Rectal smooth muscle tissue (tissue), 1 donor: ENCODE data around the gene P3H3.

Experiments used
- H3K27ac ChIP-seq: one replicate; pipeline ENCODE4 v1.7.0; 2013; ENCODE audit warnings: low read depth, low read length, inconsistent platforms
- H3K27me3 ChIP-seq: one replicate; pipeline ENCODE4 v1.7.0; 2013; ENCODE audit warnings: low read length; ENCODE audit not compliant: control insufficient read depth, insufficient read depth
- H3K36me3 ChIP-seq: one replicate; pipeline ENCODE4 v1.7.0; 2013; ENCODE audit warnings: low read length; ENCODE audit not compliant: control insufficient read depth, insufficient read depth
- H3K4me1 ChIP-seq: one replicate; pipeline ENCODE4 v1.7.0; 2013; ENCODE audit warnings: low read length; ENCODE audit not compliant: control insufficient read depth, insufficient read depth
- H3K4me3 ChIP-seq: one replicate; pipeline ENCODE4 v1.7.0; 2013; ENCODE audit warnings: low read length
- H3K9ac ChIP-seq: one replicate; pipeline ENCODE4 v1.7.0; 2013; ENCODE audit warnings: low read length

Gene P3H3

DNA sequence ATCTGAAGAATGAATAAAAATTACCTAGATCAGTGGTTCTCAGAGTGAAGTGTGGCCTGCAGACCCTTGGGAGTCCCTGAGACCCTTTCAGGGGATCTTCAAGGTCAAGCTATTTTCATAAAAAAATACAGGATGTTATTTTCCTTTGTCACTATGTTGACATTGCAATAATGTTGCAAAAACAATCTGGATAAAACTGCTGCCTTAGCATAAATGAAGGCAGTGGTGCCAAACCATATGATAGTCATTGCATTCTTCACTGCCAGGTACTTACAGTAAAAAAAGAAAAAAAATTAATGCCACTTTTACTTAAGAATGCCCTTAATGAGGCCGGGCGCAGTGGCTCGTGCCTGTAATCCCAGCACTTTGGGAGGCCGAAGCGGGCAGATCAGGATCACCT, 40.9 kb upstream of the P3H3 start:
- Histone ChIP-seq H3K9ac (no peak overlapping the region), H3K4me3 (no peak overlapping the region), H3K4me1 (no peaks in the 10 kb centered on the region), H3K27ac (no peak overlapping the region), H3K36me3 (no peaks in the 10 kb centered on the region), H3K27me3 (no peaks in the 10 kb centered on the region)

DNA sequence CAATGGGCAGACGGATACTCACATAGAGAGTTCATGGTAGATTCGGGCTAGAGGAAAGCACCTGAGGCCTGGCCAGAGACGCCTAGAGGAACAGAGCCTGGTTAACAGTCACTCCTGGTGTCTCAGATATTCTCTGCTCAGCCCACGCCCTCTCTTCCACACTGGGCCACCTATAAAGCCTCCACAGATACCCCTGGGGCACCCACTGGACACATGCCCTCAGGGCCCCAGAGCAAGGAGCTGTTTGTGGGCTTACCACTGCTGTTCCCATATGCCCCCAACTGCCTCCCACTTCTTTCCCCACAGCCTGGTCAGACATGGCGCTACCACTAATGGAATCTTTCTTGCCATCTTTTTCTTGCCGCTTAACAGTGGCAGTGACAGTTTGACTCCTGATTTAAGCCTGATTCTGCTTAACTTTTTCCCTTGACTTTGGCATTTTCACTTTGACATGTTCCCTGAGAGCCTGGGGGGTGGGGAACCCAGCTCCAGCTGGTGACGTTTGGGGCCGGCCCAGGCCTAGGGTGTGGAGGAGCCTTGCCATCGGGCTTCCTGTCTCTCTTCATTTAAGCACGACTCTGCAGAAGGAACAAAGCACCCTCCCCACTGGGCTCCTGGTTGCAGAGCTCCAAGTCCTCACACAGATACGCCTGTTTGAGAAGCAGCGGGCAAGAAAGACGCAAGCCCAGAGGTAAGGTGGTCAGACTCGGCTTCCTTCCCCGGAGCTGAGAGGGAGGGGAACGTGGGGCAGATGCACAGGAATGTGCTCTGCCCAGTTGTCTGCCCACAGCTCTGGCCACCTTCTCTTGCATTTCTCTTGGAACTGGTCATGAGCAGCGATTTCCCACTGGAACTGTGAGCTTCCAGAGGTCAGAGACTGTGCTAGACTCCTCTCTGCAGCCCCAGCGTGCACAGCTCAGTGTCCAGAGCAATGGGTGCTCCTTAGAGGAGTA, 39.0 kb upstream of the P3H3 start, which contains the start of gene CD4:
CD4 (plus strand) TSS at position 557 of the 953 bp plus-strand sequence. CDS start 10,611 bp downstream, outside the sequence.
- Histone ChIP-seq H3K4me3 (peak within 1 kb of the TSS; percentile 57), H3K27ac (no peak within 1 kb of the TSS), H3K27me3 (no peaks in the 10 kb centered on the region), H3K36me3 (no peaks in the 10 kb centered on the region), H3K9ac (peak within 1 kb of the TSS; percentile 19), H3K4me1 (no peaks in the 10 kb centered on the region)

DNA sequence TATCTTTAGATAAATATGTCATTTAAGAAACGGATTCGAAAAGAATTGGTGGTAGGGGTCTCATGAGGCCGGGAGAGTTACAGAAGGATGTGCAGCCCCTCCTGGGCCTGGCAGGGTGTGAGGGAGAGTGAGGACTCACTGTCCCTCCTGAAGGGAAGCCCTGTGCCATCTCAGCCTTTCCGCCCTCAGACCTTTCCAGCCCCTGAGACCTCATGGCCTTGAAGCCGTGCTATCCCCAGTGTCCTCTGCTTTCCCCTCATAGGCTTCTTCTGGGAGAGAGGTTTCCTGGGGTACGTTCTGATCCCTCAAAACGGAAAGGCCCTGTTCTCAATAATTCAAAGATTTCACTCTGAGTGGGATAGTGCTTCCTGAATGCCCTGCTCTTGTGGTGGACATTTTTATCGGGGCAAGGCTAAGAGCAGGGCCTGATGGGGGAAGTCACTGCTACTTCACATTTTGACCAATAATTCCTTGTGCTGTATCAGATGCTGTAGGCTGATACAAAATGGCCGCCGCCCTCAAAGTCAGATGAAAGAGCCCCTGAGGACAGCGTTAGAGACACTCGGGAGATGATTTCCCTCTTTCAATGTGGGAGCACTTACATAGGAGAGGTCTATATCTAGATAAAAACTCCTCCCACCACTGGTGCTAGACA, 37.6 kb upstream of the P3H3 start:
- no peaks in the 10 kb centered on the region for H3K27me3 ChIP-seq
- H3K4me1 ChIP-seq, result no peaks in the 10 kb centered on the region
- no peak overlapping the region for H3K27ac ChIP-seq
- no peaks in the 10 kb centered on the region for H3K36me3 ChIP-seq
- H3K9ac ChIP-seq, result peak overlapping the region; percentile 0
- H3K4me3 ChIP-seq, result peak overlapping the region; percentile 14

DNA sequence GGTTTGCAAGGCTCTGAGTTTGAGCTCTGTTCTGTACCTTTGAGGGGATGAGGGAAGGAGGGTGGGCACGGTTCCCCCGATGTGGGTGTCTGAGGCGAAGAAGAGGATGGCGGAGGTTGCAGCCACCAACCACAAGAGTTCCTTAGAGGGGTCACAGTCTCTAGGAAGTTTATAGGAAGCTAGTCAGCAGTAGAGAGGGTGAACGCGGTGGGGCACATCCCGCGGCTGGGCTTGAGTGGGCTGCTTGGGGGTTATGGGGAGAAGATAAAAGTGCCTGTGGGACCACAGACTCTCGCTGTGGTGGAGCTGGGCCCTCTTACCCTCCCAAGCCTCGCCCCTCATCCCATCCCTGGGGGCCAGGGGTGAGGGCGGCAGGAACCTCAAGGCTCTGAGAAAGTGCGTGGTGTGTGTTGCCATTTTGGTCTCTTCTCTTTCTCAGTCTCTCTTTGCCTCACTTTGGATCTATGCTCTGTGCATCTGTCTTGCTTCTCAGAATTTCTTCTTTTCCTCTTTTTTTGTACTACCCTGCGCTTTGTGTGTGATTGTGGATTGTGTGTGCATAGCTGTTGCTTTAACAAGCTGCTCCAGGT, 36.2 kb upstream of the P3H3 start:
- Histone ChIP-seq H3K27ac (no peak overlapping the region), H3K4me3 (peak overlapping the region; percentile 14)

DNA sequence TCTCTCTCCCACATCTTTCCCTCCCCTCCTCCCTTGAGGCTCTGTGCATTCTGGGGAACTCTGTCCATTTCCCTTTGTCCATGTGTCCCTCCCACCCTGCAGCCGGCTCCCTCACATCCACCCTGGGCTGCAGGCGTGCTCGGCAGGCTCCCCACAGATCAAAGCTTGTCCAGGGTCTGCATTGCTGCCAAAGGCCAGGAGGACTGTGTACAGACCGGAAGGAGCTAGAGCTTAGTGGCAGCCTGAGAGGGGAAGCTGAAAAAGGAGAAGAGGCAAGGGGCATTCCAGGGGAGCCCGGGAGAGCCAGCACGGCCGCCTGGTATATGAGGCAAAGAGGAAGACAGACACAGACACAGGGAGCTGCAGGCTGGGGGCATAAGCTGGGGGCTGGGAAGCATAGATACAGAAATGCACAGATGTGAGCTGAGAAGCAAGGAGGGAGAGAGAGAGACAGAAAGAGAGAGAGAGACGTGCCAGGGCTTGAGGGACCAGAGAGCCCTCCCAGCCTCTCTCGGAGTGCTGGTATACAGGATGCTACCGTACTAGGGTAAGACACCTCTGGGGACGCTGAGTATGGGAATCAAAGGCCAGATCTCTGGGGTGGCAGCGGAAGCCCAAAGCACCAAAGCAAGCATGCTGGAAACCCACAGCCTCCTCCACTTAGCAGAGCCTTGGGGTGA, 35.5 kb upstream of the P3H3 start:
- Histone ChIP-seq H3K27ac (no peak overlapping the region), H3K4me3 (peak overlapping the region; percentile 14), H3K27me3 (no peaks in the 10 kb centered on the region), H3K36me3 (no peaks in the 10 kb centered on the region), H3K9ac (no peak overlapping the region), H3K4me1 (no peaks in the 10 kb centered on the region)

More for the DNA sequence above, 36.2 kb upstream of the P3H3 start:
- H3K36me3 ChIP-seq, result no peaks in the 10 kb centered on the region
- no peaks in the 10 kb centered on the region for H3K4me1 ChIP-seq
- no peak overlapping the region for H3K9ac ChIP-seq
- no peaks in the 10 kb centered on the region for H3K27me3 ChIP-seq

DNA sequence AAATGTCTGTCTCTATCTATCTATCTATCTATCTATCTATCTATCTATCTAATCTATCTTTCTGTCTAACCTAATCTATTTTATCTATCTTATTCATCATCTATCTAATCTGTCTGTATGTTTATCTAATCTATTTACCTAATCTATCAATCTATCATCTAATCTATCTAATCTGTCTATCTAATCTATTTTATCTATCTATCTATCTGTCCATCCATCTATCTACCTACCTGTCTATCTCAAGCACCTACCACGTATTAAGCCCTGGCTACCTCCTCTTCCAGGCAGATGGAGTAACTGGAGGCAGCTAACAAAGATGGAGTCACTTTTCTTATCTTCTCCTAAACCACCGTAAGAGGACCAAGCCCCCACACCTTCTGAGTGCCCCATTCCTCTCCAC, 33.1 kb upstream of the P3H3 start:
- Histone ChIP-seq H3K4me1 (no peaks in the 10 kb centered on the region), H3K36me3 (no peaks in the 10 kb centered on the region), H3K27me3 (no peaks in the 10 kb centered on the region), H3K4me3 (no peak overlapping the region), H3K27ac (no peak overlapping the region), H3K9ac (no peak overlapping the region)

DNA sequence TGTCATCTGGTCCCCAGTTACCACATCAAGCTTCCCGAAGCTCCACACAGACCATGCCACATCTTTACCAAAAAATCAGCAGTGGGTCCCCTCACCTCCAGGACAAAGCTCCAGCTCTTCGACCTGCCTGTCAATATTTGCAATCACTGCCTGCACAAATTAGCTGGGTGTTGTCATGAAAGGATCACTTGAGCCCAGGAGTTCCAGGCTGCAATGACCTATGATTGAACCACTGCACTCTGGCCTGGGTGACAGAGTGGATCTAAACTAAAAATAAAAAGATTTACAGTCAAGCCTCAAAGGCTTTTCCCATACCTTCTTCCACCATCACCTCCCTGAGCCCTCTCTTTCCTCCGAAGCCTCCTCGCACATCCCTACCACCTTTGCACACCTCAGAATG, 31.6 kb upstream of the P3H3 start:
- Histone ChIP-seq H3K9ac (no peak overlapping the region), H3K27ac (no peak overlapping the region), H3K36me3 (no peaks in the 10 kb centered on the region), H3K4me1 (no peaks in the 10 kb centered on the region), H3K27me3 (no peaks in the 10 kb centered on the region), H3K4me3 (no peak overlapping the region)

DNA sequence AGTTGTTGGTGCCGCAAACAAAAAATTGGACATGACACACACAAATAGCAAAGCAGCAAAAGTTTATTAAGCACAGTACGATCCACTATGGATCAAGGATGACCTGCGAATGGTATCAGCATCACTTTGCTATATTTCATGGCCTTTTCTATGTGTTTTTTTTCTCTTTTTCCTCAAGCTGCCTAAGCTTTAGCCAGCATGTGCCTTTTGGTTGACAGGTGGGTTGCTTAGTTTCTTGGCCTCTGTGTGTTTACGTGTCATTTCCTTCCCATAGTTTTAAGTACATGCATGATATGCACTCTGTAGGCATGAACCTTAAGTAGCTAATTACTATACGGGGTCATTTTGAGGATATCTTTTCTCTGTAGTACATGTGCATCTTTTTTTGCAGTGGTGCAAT, 29.1 kb upstream of the P3H3 start:
- Histone ChIP-seq H3K9ac (no peak overlapping the region), H3K4me1 (no peaks in the 10 kb centered on the region), H3K27me3 (no peaks in the 10 kb centered on the region), H3K4me3 (no peak overlapping the region), H3K27ac (no peak overlapping the region), H3K36me3 (no peaks in the 10 kb centered on the region)

DNA sequence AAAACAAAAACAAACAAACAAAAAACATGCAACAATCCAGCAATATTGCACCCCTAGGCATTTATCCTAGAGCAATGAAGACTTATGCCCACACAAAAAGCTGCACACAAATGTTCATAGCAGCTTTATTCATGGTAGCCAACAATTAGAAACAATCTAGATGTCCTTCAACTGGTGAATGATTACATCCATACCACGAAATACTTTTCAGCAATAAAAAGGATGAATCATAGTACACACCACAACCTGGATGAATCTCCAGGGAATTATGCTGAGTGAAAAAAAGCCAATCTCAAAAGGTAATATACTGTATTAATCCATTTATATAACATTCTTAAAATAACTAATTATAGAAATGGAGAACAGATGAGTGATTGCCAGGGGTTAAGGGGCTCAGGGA, 21.0 kb upstream of the P3H3 start:
- Histone ChIP-seq H3K36me3 (no peaks in the 10 kb centered on the region), H3K27me3 (no peaks in the 10 kb centered on the region), H3K4me1 (no peaks in the 10 kb centered on the region), H3K27ac (no peak overlapping the region), H3K4me3 (no peak overlapping the region), H3K9ac (no peak overlapping the region)

DNA sequence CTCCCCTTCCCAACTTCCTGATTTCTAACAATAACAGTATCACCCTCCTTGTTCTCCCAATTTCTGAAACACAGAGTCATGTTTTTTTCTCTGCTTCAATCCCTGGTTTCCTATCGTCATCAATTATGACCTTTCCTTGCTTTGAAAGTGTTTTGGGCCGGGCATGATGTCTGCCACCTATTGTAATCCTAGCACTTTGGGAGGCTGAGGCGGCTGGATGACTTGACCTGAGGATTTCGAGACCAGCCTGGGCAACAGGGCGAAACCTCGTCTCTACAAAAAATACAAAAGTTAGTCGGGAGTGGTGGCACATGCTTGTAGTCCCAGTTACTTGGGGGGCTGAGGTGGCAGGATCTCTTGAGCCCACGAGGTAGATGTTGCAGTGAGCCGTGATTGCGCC, 19.2 kb upstream of the P3H3 start:
- H3K27ac ChIP-seq, result no peak overlapping the region
- no peaks in the 10 kb centered on the region for H3K27me3 ChIP-seq
- no peaks in the 10 kb centered on the region for H3K4me1 ChIP-seq
- no peak overlapping the region for H3K4me3 ChIP-seq
- H3K9ac ChIP-seq, result no peak overlapping the region
- no peaks in the 10 kb centered on the region for H3K36me3 ChIP-seq

DNA sequence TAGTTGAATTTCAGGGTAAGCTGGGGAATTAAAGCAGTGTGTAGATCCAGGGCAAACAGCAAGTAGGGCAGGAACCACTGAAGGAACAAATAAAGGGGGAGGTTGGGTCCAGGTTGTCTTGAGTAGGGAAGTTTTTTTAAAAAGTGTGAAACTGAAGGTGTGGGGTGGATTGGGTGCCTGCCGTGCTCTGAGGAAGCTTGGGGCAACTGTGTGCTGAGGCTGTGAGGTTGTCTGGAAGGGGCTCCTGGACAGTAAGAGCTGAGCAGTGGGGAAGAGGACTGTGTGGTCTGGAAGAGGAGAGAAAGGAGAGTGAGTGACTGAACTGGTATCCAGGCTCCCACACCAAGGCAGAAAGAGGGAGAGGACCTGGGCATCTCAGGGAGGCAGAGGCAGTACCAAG, 17.4 kb upstream of the P3H3 start:
- Histone ChIP-seq H3K4me1 (no peaks in the 10 kb centered on the region), H3K27me3 (no peaks in the 10 kb centered on the region), H3K9ac (no peak overlapping the region), H3K4me3 (no peak overlapping the region), H3K36me3 (no peaks in the 10 kb centered on the region), H3K27ac (no peak overlapping the region)

DNA sequence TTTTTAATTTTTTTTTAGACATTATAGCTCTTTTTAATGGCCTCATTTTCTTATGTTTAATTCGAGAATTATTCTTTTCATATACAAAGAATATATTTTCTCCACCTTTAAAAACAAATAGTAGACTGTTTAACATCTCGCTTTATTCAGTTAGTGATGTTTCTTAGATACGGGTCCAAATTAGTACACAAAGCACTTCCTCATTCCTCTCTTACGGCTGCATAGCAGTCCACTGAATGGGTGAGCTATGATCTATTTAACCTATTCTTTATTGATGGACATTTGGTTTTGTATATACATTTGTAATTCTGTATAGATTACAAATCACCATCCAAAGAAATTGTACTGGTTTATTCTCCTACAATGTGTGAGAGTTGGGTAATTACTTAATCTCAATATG, 14.8 kb upstream of the P3H3 start:
- no peak overlapping the region for H3K4me3 ChIP-seq
- no peaks in the 10 kb centered on the region for H3K27me3 ChIP-seq
- H3K4me1 ChIP-seq, result no peaks in the 10 kb centered on the region
- no peak overlapping the region for H3K27ac ChIP-seq
- H3K36me3 ChIP-seq, result no peaks in the 10 kb centered on the region
- H3K9ac ChIP-seq, result no peak overlapping the region
